HT-29 (cell line): Measurements from ENCODE around the gene CTDNEP1. TPM values are rescaled to one million over a fixed set of nuclear protein-coding genes. Genes with fewer than 3 reads are reported as not detected.

ENCODE experiments used
- small RNA-seq: library from RNA; depleted of rRNA; stranded (forward); fragments of <200 nt; gene quantifications from one replicate; pipeline ENCODE3, GENCODE V24; 2014
- total RNA-seq: library from RNA; depleted of rRNA; stranded (reverse); fragments of >200 nt; shearing (Covaris generic); gene quantifications from 2 replicates; pipeline ENCODE4 v1.2.3, GENCODE V29; 2014; rRNA removed

CTDNEP1 gene
- total RNA-seq, 1 experiment from 2014 or later = 51.4 TPM

Small RNA genes lying within 50 kb of the gene (small RNA-seq; reads per million reads assigned to genes)
- 1.0 reads per million, percentile 35 among the genes with 10 or more reads in this experiment for gene MIR324
- not detected for gene RF00019

Other genes starting within 250 kb of the CTDNEP1 start
- gene RNASEK, start 239.1 kb downstream of the CTDNEP1 start, total RNA-seq = 111 and 114 TPM in 2 replicates
- gene BCL6B, start 228.7 kb downstream of the CTDNEP1 start, total RNA-seq = not detected in 2 replicates
- gene SLC16A13, start 215.7 kb downstream of the CTDNEP1 start, total RNA-seq = 0.16 and 0.28 TPM in 2 replicates
- gene SLC16A11, start 207.6 kb downstream of the CTDNEP1 start, total RNA-seq = not detected in 2 replicates
- not detected in 2 replicates for gene CLEC10A, start 171.5 kb downstream of the CTDNEP1 start, total RNA-seq
- not detected in 2 replicates for gene ASGR2, start 136.9 kb downstream of the CTDNEP1 start, total RNA-seq
- 0.52 TPM in 1 of 2 replicates, not detected in the other for gene ASGR1, start 72.4 kb downstream of the CTDNEP1 start, total RNA-seq
- 0.26 and 1.6 TPM in 2 replicates for gene DLG4, start 31.9 kb downstream of the CTDNEP1 start, total RNA-seq
- 469 and 546 TPM in 2 replicates for gene ACADVL, start 31.8 kb downstream of the CTDNEP1 start, total RNA-seq
- gene DVL2, start 17.2 kb downstream of the CTDNEP1 start, total RNA-seq = 42.6 and 48.6 TPM in 2 replicates
- gene PHF23, start 12.3 kb downstream of the CTDNEP1 start, total RNA-seq = 29.3 and 31.7 TPM in 2 replicates
- gene GABARAP, start 9.3 kb downstream of the CTDNEP1 start, total RNA-seq = 72.3 and 84.0 TPM in 2 replicates
- 46.5 and 46.7 TPM in 2 replicates for gene ELP5, start 481 bp upstream of the CTDNEP1 start, total RNA-seq
- gene CLDN7, start 10.7 kb upstream of the CTDNEP1 start, total RNA-seq = 383 and 429 TPM in 2 replicates
- 0.26 and 0.38 TPM in 2 replicates for gene SLC2A4, start 30.0 kb upstream of the CTDNEP1 start, total RNA-seq
- gene YBX2, start 42.9 kb upstream of the CTDNEP1 start, total RNA-seq = 16.3 and 19.4 TPM in 2 replicates
- 915 and 962 TPM in 2 replicates for gene EIF5A, start 55.9 kb upstream of the CTDNEP1 start, total RNA-seq
- 45.7 and 49.0 TPM in 2 replicates for gene GPS2, start 63.6 kb upstream of the CTDNEP1 start, total RNA-seq
- gene NEURL4, start 77.6 kb upstream of the CTDNEP1 start, total RNA-seq = 18.0 and 21.1 TPM in 2 replicates
- gene ACAP1, start 84.8 kb upstream of the CTDNEP1 start, total RNA-seq = 0.08 TPM in 1 of 2 replicates, not detected in the other
- 5.0 and 6.2 TPM in 2 replicates for gene KCTD11, start 100.4 kb upstream of the CTDNEP1 start, total RNA-seq
- not detected in 2 replicates for gene TMEM95, start 103.4 kb upstream of the CTDNEP1 start, total RNA-seq
- 4.8 and 9.4 TPM in 2 replicates for gene TNK1, start 129.4 kb upstream of the CTDNEP1 start, total RNA-seq
- 28.5 and 32.4 TPM in 2 replicates for gene PLSCR3, start 142.8 kb upstream of the CTDNEP1 start, total RNA-seq
- 84.6 and 111 TPM in 2 replicates for gene TMEM256, start 152.4 kb upstream of the CTDNEP1 start, total RNA-seq
- gene NLGN2, start 156.1 kb upstream of the CTDNEP1 start, total RNA-seq = 2.2 and 2.7 TPM in 2 replicates
- not detected in 2 replicates for gene SPEM1, start 168.6 kb upstream of the CTDNEP1 start, total RNA-seq
- not detected in 2 replicates for gene SPEM2, start 173.9 kb upstream of the CTDNEP1 start, total RNA-seq
- not detected in 2 replicates for gene SPEM3, start 177.1 kb upstream of the CTDNEP1 start, total RNA-seq
- gene TMEM102, start 183.7 kb upstream of the CTDNEP1 start, total RNA-seq = 11.7 and 19.4 TPM in 2 replicates
- gene FGF11, start 187.8 kb upstream of the CTDNEP1 start, total RNA-seq = 0.46 and 0.52 TPM in 2 replicates
- 0.83 and 1.6 TPM in 2 replicates for gene CHRNB1, start 193.3 kb upstream of the CTDNEP1 start, total RNA-seq
- gene ZBTB4, start 227.9 kb upstream of the CTDNEP1 start, total RNA-seq = 8.4 and 10.0 TPM in 2 replicates
- 0.28 TPM in 1 of 2 replicates, not detected in the other for gene SLC35G6, start 229.7 kb upstream of the CTDNEP1 start, total RNA-seq
- gene POLR2A, start 232.6 kb upstream of the CTDNEP1 start, total RNA-seq = 26.0 and 58.6 TPM in 2 replicates